Measurements from ENCODE around the gene SLC6A19.

SLC6A19 gene

GRCh38 chr5:1197876-1198666 lies 3.3 kb upstream of the SLC6A19 start:
- no peak for DNase-seq

- no peak for DNase-seq
These were observed 2.1 kb upstream of the SLC6A19 start for GRCh38 chr5:1199340-1199648.

GRCh38 chr5:1199649-1200494 lies 1.5 kb upstream of the SLC6A19 start:
- no peak for DNase-seq

GRCh38 chr5:1200495-1201326 lies 684 bp upstream of the SLC6A19 start:
- no peak for DNase-seq

- no peak for DNase-seq
These were observed 817 bp downstream of the SLC6A19 start for GRCh38 chr5:1202026-1202797.

GRCh38 chr5:1202798-1203185 lies 1.4 kb downstream of the SLC6A19 start:
- no peak for DNase-seq

- no peak for DNase-seq
These were observed 2.0 kb downstream of the SLC6A19 start for GRCh38 chr5:1203311-1203967.

GRCh38 chr5:1203968-1204692 lies 2.7 kb downstream of the SLC6A19 start:
- no peak for DNase-seq

- no peak for DNase-seq
These were observed 3.4 kb downstream of the SLC6A19 start for GRCh38 chr5:1204693-1205242.

GRCh38 chr5:1205255-1206180 lies 4.1 kb downstream of the SLC6A19 start:
- DNase-seq: no peak

GRCh38 chr5:1206521-1207412 lies 5.4 kb downstream of the SLC6A19 start:
- DNase-seq: no peak

- DNase-seq: no peak
These were observed 6.2 kb downstream of the SLC6A19 start for GRCh38 chr5:1207555-1207954.

- DNase-seq: no peak
These were observed 6.9 kb downstream of the SLC6A19 start for GRCh38 chr5:1208221-1208742.

GRCh38 chr5:1208743-1209488 lies 7.5 kb downstream of the SLC6A19 start:
- peak; percentile 10 for DNase-seq

GRCh38 chr5:1209489-1209852 lies 8.1 kb downstream of the SLC6A19 start:
- DNase-seq: no peak

- DNase-seq: no peak
These were observed 8.7 kb downstream of the SLC6A19 start for GRCh38 chr5:1209896-1210776.

- DNase-seq: no peak
These were observed 9.4 kb downstream of the SLC6A19 start for GRCh38 chr5:1210832-1211251.

All from NCI-H526 treated with DMSO at 0.1 percent for 48 hours (cell line).